ENCODE measurements around the gene ALPI. TPM values are rescaled to one million over a fixed set of nuclear protein-coding genes. Genes with fewer than 3 reads are reported as not detected.

ALPI gene
- total RNA-seq, 1 experiment from 2014 or later: not detected

GRCh38 chr2:232480201-232481190, 24.5 kb downstream of the ALPI start:
- H3K27me3 Mint-ChIP-seq (ENCODE audit: unreplicated experiment): peaks cover 91% of the 10 kb centered on the region

GRCh38 chr2:232481322-232482140, 25.6 kb downstream of the ALPI start:
- Mint-ChIP-seq H3K4me1 (ENCODE audit: low read depth, unreplicated experiment) (no peaks in the 10 kb centered on the region), H3K27me3 (ENCODE audit: unreplicated experiment) (peaks cover 88% of the 10 kb centered on the region), H3K9me3 (ENCODE audit: low read depth, unreplicated experiment) (no peaks in the 10 kb centered on the region), H3K27ac (ENCODE audit: unreplicated experiment) (no peak overlapping the region), H3K36me3 (ENCODE audit: insufficient read depth, unreplicated experiment) (no peaks in the 10 kb centered on the region), H3K4me3 (ENCODE audit: low read depth, unreplicated experiment) (no peak overlapping the region)
- CTCF ChIA-PET: no interaction called here
- intact Hi-C loops (cut with micrococcal nuclease; ENCODE audit: unreplicated experiment): no loop called here
- no peak for DNase-seq
- BruUV-seq (replicated peaks): no TSS peak
- TF ChIP-seq CTCF (IDR thresholded peaks at IDR 0.05; ENCODE audit: unreplicated experiment): no peak

More at GRCh38 chr2:232480201-232481190, 24.5 kb downstream of the ALPI start:
- H3K4me3 Mint-ChIP-seq (ENCODE audit: low read depth, unreplicated experiment): no peak overlapping the region
- intact Hi-C loops (cut with micrococcal nuclease; ENCODE audit: unreplicated experiment): no loop called here
- CTCF ChIA-PET: no interaction called here
- DNase-seq: no peak
- no peaks in the 10 kb centered on the region for H3K9me3 Mint-ChIP-seq (ENCODE audit: low read depth, unreplicated experiment)
- no TSS peak for BruUV-seq (replicated peaks)
- no peaks in the 10 kb centered on the region for H3K4me1 Mint-ChIP-seq (ENCODE audit: low read depth, unreplicated experiment)
- H3K27ac Mint-ChIP-seq (ENCODE audit: unreplicated experiment): no peak overlapping the region
- no peaks in the 10 kb centered on the region for H3K36me3 Mint-ChIP-seq (ENCODE audit: insufficient read depth, unreplicated experiment)
- TF ChIP-seq CTCF (IDR thresholded peaks at IDR 0.05; ENCODE audit: unreplicated experiment): no peak

GRCh38 chr2:232482301-232483238, 26.6 kb downstream of the ALPI start:
- no TSS peak for BruUV-seq (replicated peaks)
- DNase-seq: no peak
- no peak for TF ChIP-seq CTCF (IDR thresholded peaks at IDR 0.05; ENCODE audit: unreplicated experiment)
- Mint-ChIP-seq H3K36me3 (ENCODE audit: insufficient read depth, unreplicated experiment) (no peaks in the 10 kb centered on the region), H3K27ac (ENCODE audit: unreplicated experiment) (no peak overlapping the region), H3K4me1 (ENCODE audit: low read depth, unreplicated experiment) (no peaks in the 10 kb centered on the region), H3K4me3 (ENCODE audit: low read depth, unreplicated experiment) (no peak overlapping the region), H3K9me3 (ENCODE audit: low read depth, unreplicated experiment) (no peaks in the 10 kb centered on the region), H3K27me3 (ENCODE audit: unreplicated experiment) (peaks cover 79% of the 10 kb centered on the region)
- CTCF ChIA-PET: no interaction called here
- intact Hi-C loops (cut with micrococcal nuclease; ENCODE audit: unreplicated experiment): no loop called here

All from Calu3 (cell line).